ENCODE measurements around the gene CERS6.

DNA sequence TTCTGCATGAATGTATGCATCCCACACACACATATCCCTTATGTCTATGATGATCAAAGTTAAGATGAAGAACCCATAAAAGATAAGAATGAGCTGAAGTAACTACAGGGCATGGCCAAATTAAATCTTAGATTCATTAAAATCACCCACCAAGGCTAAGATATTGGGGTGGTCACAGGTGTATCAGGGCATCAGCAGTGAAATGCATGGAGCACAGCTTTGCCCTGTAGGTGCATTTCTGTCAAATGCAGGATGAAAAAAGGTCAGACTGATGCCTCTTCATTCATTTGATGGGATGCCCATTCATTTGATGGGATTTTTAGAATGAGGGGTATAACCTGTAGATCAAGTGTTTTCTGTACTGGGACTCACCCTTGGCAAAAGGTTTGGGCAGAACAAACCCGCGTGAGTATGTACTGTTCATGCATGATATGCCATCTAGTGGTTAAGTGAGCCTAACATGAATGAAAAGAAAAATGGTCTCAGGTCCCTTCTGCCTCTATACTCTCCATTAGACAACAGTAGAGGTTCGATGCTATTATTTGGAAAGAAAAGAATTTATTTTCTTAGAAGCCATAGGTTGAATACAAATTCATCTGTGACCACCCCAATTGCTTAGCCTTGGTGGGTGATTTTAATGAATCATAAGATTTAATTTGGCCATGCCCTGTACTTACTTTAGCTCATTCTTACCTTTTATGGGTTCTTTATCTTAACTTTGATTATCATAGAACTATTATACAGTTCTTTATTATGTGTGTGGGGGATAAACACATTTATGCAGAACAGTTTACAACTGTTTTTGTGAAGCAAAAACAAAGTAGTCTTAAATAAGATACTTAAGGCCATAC lies 303.1 kb downstream of the CERS6 start:
- TF ChIP-seq, protein P1, sequence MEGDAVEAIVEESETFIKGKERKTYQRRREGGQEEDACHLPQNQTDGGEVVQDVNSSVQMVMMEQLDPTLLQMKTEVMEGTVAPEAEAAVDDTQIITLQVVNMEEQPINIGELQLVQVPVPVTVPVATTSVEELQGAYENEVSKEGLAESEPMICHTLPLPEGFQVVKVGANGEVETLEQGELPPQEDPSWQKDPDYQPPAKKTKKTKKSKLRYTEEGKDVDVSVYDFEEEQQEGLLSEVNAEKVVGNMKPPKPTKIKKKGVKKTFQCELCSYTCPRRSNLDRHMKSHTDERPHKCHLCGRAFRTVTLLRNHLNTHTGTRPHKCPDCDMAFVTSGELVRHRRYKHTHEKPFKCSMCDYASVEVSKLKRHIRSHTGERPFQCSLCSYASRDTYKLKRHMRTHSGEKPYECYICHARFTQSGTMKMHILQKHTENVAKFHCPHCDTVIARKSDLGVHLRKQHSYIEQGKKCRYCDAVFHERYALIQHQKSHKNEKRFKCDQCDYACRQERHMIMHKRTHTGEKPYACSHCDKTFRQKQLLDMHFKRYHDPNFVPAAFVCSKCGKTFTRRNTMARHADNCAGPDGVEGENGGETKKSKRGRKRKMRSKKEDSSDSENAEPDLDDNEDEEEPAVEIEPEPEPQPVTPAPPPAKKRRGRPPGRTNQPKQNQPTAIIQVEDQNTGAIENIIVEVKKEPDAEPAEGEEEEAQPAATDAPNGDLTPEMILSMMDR (IDR thresholded peaks at IDR 0.05): peak; percentile 51
- TF ChIP-seq ZFX (IDR thresholded peaks at IDR 0.05; ENCODE audit: borderline replicate concordance): no peak

Measured in 22Rv1 (cell line).